Measurements from ENCODE around the gene FGGY.
"Not testable (repeated sequence)": the region's sequence is repeated elsewhere in the genome, so short reads cannot be mapped to it uniquely, and the experiment has no call there.

The FGGY gene

GRCh38 chr1:59345221-59345620 lies 48.3 kb downstream of the FGGY start:
- no peak overlapping the region for H3K27ac ChIP-seq
- H3K9me3 ChIP-seq (replicated peaks in 1 of 11), result no peaks in the 10 kb centered on the region
- no peaks in the 10 kb centered on the region for H3K27me3 ChIP-seq
- H3K4me1 ChIP-seq, result no peaks in the 10 kb centered on the region
- H3K4me3 ChIP-seq, result no peak overlapping the region
- no peak for TF ChIP-seq Cebpa-rat (IDR thresholded peaks at IDR 0.05)
- H3K36me3 ChIP-seq, result peaks cover 0 to 9% (median 0%) of the 10 kb centered on the region in 11 experiments; a peak in 3 of 22 replicates
- no peak overlapping the region for H3K4me2 ChIP-seq
- no peaks in the 10 kb centered on the region for H4K20me1 ChIP-seq
- H3K9ac ChIP-seq, result no peak overlapping the region

DNA sequence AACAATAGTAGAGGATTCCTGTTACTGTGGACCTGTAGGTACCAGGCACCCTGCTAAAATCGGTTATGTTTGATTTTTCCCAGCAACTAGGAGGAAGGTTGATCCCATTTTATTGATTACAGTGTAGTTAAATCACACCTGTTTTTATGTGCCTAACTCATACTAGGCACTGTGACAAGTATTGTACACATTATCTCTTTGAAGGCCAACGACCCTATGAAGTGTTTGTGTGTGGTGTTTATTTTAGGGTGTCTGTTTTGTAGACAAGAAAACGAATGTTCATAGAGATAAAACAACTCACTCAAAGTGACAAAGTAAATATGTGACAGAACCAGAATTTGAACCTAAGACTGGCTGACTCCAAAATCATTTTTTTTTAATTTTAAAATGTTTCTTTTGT lies 49.5 kb downstream of the FGGY start:
- H3K9me3 ChIP-seq (replicated peaks in 1 of 11), result no peaks in the 10 kb centered on the region
- no peaks in the 10 kb centered on the region for H3K27me3 ChIP-seq
- no peak for TF ChIP-seq Cebpa-rat (IDR thresholded peaks at IDR 0.05)
- no peak overlapping the region for H3K4me2 ChIP-seq
- no peak overlapping the region for H3K27ac ChIP-seq
- H4K20me1 ChIP-seq, result no peaks in the 10 kb centered on the region
- H3K9ac ChIP-seq, result no peak overlapping the region
- no peak overlapping the region for H3K4me3 ChIP-seq
- peaks cover 0 to 5% (median 0%) of the 10 kb centered on the region in 10 experiments; a peak in 1 of 20 replicates for H3K4me1 ChIP-seq
- peaks cover 0 to 9% (median 0%) of the 10 kb centered on the region in 11 experiments; a peak in 2 of 22 replicates for H3K36me3 ChIP-seq

GRCh38 chr1:59349101-59349500 lies 52.2 kb downstream of the FGGY start:
- Histone ChIP-seq H3K36me3 (peaks cover 0 to 9% (median 0%) of the 10 kb centered on the region in 11 experiments; a peak in 2 of 22 replicates), H4K20me1 (no peaks in the 10 kb centered on the region), H3K4me3 (no peak overlapping the region), H3K4me2 (no peak overlapping the region), H3K9me3 (replicated peaks in 1 of 11) (no peaks in the 10 kb centered on the region), H3K9ac (no peak overlapping the region), H3K27me3 (no peaks in the 10 kb centered on the region), H3K27ac (no peak overlapping the region), H3K4me1 (peaks cover 0 to 23% (median 0%) of the 10 kb centered on the region in 10 experiments; a peak in 8 of 20 replicates)
- TF ChIP-seq Cebpa-rat (IDR thresholded peaks at IDR 0.05), result no peak

DNA sequence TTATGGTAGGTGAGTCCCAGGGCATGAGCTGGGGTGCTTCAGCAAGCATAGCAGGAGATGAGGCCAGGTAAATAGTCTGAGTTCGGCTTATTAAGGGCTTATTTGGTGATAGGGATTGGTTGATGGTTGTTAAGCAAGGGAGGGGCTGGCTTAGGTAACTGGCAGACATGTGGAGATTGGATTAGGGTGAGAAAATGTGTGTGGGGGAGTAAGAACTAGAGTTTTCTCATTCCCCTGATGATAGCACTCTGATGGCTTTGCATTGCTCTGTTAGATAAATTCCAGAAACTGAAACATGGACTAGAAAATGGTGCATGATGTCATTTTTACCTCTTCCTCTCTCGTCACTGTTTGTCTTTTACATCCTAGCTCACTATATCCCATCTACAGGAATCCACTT lies 53.6 kb downstream of the FGGY start:
- Histone ChIP-seq H3K4me3 (no peak overlapping the region), H4K20me1 (no peaks in the 10 kb centered on the region), H3K4me2 (no peak overlapping the region), H3K27ac (no peak overlapping the region), H3K9me3 (replicated peaks in 1 of 11) (no peaks in the 10 kb centered on the region), H3K9ac (no peak overlapping the region), H3K27me3 (no peaks in the 10 kb centered on the region), H3K4me1 (peaks cover 0 to 23% (median 8%) of the 10 kb centered on the region in 10 experiments; a peak in 16 of 20 replicates), H3K36me3 (peaks cover 0 to 9% (median 0%) of the 10 kb centered on the region in 11 experiments; a peak in 2 of 22 replicates)
- TF ChIP-seq Cebpa-rat (IDR thresholded peaks at IDR 0.05), result no peak

GRCh38 chr1:59352065-59352464 lies 55.2 kb downstream of the FGGY start:
- no peak overlapping the region for H3K9ac ChIP-seq
- no peak overlapping the region for H3K27ac ChIP-seq

GRCh38 chr1:59353453-59353852 lies 56.6 kb downstream of the FGGY start:
- Histone ChIP-seq H3K9ac (no peak overlapping the region), H3K9me3 (replicated peaks in 1 of 11) (no peaks in the 10 kb centered on the region), H3K4me2 (no peak overlapping the region), H3K4me3 (no peak overlapping the region), H3K36me3 (0 out of 22 replicates have a peak, but pooled peaks cover 0 to 2% (median 0%) of the 10 kb centered on the region in 11 experiments), H4K20me1 (no peaks in the 10 kb centered on the region), H3K4me1 (peaks cover 0 to 23% (median 8%) of the 10 kb centered on the region in 10 experiments; a peak in 16 of 20 replicates), H3K27me3 (no peaks in the 10 kb centered on the region), H3K27ac (no peak overlapping the region)
- no peak for TF ChIP-seq Cebpa-rat (IDR thresholded peaks at IDR 0.05)

More at GRCh38 chr1:59352065-59352464, 55.2 kb downstream of the FGGY start:
- Histone ChIP-seq H3K9me3 (replicated peaks in 1 of 11) (no peaks in the 10 kb centered on the region), H3K27me3 (no peaks in the 10 kb centered on the region), H3K4me1 (peaks cover 0 to 23% (median 8%) of the 10 kb centered on the region in 10 experiments; a peak in 16 of 20 replicates), H4K20me1 (no peaks in the 10 kb centered on the region), H3K4me3 (no peak overlapping the region), H3K4me2 (peak overlapping the region in 2 of 11 experiments; percentile 5 to 26; a peak in 2 of 22 replicates), H3K36me3 (0 out of 22 replicates have a peak, but pooled peaks cover 0 to 3% (median 0%) of the 10 kb centered on the region in 11 experiments)
- no peak for TF ChIP-seq Cebpa-rat (IDR thresholded peaks at IDR 0.05)

DNA sequence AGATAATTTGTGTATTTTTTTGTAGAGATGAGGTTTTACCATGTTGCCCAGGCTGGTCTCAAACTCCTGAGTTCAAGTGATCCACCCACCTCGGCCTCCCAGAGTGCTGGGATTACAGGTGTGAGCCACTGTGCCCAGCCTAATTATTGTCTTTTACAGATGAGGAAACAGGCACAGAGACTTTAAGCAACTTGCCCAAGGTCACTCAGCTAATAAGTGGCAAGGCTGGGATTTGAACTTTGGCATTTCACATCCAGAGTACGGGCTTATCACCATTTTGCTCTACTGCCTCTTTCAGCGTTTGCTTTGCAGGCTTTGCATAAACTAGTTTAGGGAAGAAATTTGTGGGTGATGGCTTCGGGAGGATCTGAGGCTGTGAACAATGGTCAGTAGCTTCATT lies 57.3 kb downstream of the FGGY start:
- not testable (repeated sequence) for H3K27me3 ChIP-seq; H3K4me3 ChIP-seq; H3K36me3 ChIP-seq; H3K27ac ChIP-seq; H3K9me3 ChIP-seq (replicated peaks in 1 of 11); H3K9ac ChIP-seq; H4K20me1 ChIP-seq
- Histone ChIP-seq H3K4me2 (peak overlapping the region in 2 of 11 experiments; percentile 31 to 45; a peak in 3 of 22 replicates), H3K4me1 (peaks cover 0 to 23% (median 8%) of the 10 kb centered on the region in 10 experiments; a peak in 16 of 20 replicates)

- Histone ChIP-seq H3K9me3 (replicated peaks in 1 of 11) (no peaks in the 10 kb centered on the region), H4K20me1 (no peaks in the 10 kb centered on the region), H3K27me3 (no peaks in the 10 kb centered on the region), H3K9ac (no peak overlapping the region), H3K4me1 (peaks cover 0 to 23% (median 8%) of the 10 kb centered on the region in 10 experiments; a peak in 16 of 20 replicates), H3K4me2 (peak overlapping the region in 6 of 11 experiments; percentile 5 to 45 (median 24); a peak in 5 of 22 replicates), H3K36me3 (no peaks in the 10 kb centered on the region), H3K4me3 (no peak overlapping the region), H3K27ac (no peak overlapping the region)
- no peak for TF ChIP-seq Cebpa-rat (IDR thresholded peaks at IDR 0.05)
Observed at GRCh38 chr1:59354709-59355337, 57.9 kb downstream of the FGGY start.

- H4K20me1 ChIP-seq, result no peaks in the 10 kb centered on the region
- H3K4me3 ChIP-seq, result no peak overlapping the region
- H3K4me1 ChIP-seq, result peaks cover 0 to 23% (median 8%) of the 10 kb centered on the region in 10 experiments; a peak in 16 of 20 replicates
- no peak overlapping the region for H3K9ac ChIP-seq
- H3K27me3 ChIP-seq, result no peaks in the 10 kb centered on the region
- no peak for TF ChIP-seq Cebpa-rat (IDR thresholded peaks at IDR 0.05)
- H3K36me3 ChIP-seq, result no peaks in the 10 kb centered on the region
- no peak overlapping the region for H3K4me2 ChIP-seq
- no peaks in the 10 kb centered on the region for H3K9me3 ChIP-seq (replicated peaks in 1 of 11)
- H3K27ac ChIP-seq, result no peak overlapping the region
Observed at GRCh38 chr1:59355361-59355760, 58.5 kb downstream of the FGGY start.

DNA sequence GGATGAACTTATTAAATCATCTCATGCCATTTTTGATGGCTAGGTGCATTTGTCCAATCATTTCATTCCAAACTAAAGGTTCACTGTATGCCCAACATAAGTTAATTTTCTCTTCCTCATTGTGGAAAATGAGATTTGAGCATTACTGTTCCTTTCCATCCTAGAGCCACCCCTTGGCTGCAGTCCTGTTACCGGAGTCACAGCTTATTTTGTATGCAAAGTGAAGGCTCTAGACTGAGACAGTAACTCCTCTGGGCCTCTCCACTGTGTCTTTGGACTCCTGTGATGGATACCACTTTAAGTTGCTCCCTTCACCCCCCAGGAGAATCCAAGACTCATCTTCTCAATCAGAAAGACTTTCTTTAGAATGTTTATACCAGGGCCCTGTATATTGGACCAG lies 59.7 kb downstream of the FGGY start:
- Histone ChIP-seq H3K9ac (no peak overlapping the region), H3K4me2 (no peak overlapping the region), H4K20me1 (no peaks in the 10 kb centered on the region), H3K4me3 (no peak overlapping the region), H3K27ac (no peak overlapping the region), H3K9me3 (replicated peaks in 1 of 11) (no peaks in the 10 kb centered on the region), H3K36me3 (no peaks in the 10 kb centered on the region), H3K4me1 (peaks cover 0 to 16% (median 8%) of the 10 kb centered on the region in 10 experiments; a peak in 16 of 20 replicates), H3K27me3 (no peaks in the 10 kb centered on the region)
- no peak for TF ChIP-seq Cebpa-rat (IDR thresholded peaks at IDR 0.05)

Data from BLaER1 treated with 17β-estradiol and CSF1 and Interleukin-3, amounts not matched to agents 10 nM and 100 nM (cell line).